SU-DHL-6 (cell line): Measurements from ENCODE around the gene PTPRG.

Source experiments
- EZH2phosphoT487 ChIP-seq: fragments of 200-600 bp; sonication (generic), shearing (Covaris generic); conservative IDR thresholded peaks from 2 replicates; pipeline ENCODE4 v1.6.1; 2018; ENCODE audit warnings: mild to moderate bottlenecking, antibody characterized with exemption, low read length, moderate library complexity, mixed read lengths
- TF ChIP-seq, protein P1 (sequence below): fragments of 200-600 bp; sonication (generic); IDR thresholded peaks from one replicate; pipeline ENCODE4 v1.5.1; 2017; ENCODE audit warnings: antibody characterized with exemption, mild to moderate bottlenecking, low read length, moderate library complexity; ENCODE audit not compliant: insufficient read depth, poor library complexity, severe bottlenecking

DNA sequence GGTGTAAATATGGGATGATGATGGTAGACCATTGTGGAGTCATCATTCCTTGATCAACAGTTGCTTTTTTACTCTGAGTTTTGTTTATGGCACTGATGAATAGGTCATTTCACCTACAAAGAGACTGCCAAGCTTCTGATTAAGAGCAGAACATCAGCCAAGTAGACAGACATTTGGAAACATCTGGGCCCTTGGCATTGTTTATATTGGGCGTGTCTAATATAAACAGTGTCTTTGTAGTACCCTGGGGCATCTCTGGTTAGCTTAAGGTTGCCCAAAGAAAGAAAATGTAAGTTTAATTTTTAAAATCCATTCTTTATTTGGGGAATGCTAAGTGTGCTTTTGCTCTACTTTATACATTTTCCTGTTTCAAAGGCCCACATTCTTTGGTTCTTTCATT, 435.0 kb downstream of the PTPRG start:
- TF ChIP-seq, protein P1, sequence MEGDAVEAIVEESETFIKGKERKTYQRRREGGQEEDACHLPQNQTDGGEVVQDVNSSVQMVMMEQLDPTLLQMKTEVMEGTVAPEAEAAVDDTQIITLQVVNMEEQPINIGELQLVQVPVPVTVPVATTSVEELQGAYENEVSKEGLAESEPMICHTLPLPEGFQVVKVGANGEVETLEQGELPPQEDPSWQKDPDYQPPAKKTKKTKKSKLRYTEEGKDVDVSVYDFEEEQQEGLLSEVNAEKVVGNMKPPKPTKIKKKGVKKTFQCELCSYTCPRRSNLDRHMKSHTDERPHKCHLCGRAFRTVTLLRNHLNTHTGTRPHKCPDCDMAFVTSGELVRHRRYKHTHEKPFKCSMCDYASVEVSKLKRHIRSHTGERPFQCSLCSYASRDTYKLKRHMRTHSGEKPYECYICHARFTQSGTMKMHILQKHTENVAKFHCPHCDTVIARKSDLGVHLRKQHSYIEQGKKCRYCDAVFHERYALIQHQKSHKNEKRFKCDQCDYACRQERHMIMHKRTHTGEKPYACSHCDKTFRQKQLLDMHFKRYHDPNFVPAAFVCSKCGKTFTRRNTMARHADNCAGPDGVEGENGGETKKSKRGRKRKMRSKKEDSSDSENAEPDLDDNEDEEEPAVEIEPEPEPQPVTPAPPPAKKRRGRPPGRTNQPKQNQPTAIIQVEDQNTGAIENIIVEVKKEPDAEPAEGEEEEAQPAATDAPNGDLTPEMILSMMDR = no peak
- no peak for TF ChIP-seq EZH2phosphoT487
